Prostate gland (tissue), 2 donors: ENCODE measurements around the gene SGF29. TPM values are rescaled to one million over a fixed set of nuclear protein-coding genes. Genes with fewer than 3 reads are reported as not detected.
A peak's percentile ranks its signal among the peaks of the same experiment; 100 is the strongest.

Source experiments
- DNase-seq: peaks from one replicate; pipeline ENCODE4 v3.0.0-alpha.2; 2019; ENCODE audit warnings: low spot score
- H3K27ac ChIP-seq, 2 donors: fragments of 200-600 bp; sonication (generic); 2 replicates each; pipeline ENCODE4 v1.5.1; 2017 to 2019
- H3K27me3 ChIP-seq: fragments of 200-600 bp; sonication (generic); replicated peaks from 2 replicates; pipeline ENCODE4 v1.5.1; 2019; ENCODE audit not compliant: insufficient read depth
- H3K36me3 ChIP-seq, 2 donors: fragments of 200-600 bp; sonication (generic); 1 replicate in 1 of 2; 2 replicates in 1 of 2; pipeline versions ENCODE4 v1.5.1 to v1.8.1; 2017 to 2019
- H3K4me1 ChIP-seq: fragments of 200-600 bp; sonication (generic); replicated peaks from 2 replicates; pipeline ENCODE4 v1.5.1; 2019
- H3K4me3 ChIP-seq, 2 donors: fragments of 200-600 bp; sonication (generic); 2 replicates each; pipeline ENCODE4 v1.5.1; 2017 to 2019
- H3K9me3 ChIP-seq: fragments of 200-600 bp; sonication (generic); 2 replicates; pipeline ENCODE4 v1.5.1; 2017
- CTCF ChIP-seq, 4 experiments: fragments of 200-600 bp in 2 of 4; fragments of 450-650 bp in 2 of 4; sonication (generic) in 2 of 4; IDR thresholded peaks; 1 replicate in 3 of 4; 2 replicates in 1 of 4; pipeline ENCODE4 v1.5.1; 2016 to 2019; ENCODE audit warnings: antibody characterized with exemption in 4 of 4, mild to moderate bottlenecking in 2 of 4, moderate library complexity in 2 of 4
- POLR2A ChIP-seq: fragments of 450-650 bp; IDR thresholded peaks from one replicate; pipeline ENCODE4 v1.6.1; 2016; ENCODE audit warnings: antibody characterized with exemption, mild to moderate bottlenecking
- POLR2AphosphoS5 ChIP-seq: sonication (generic); formaldehyde crosslinking; IDR thresholded peaks from one replicate; pipeline ENCODE4 v1.6.1; 2017; ENCODE audit warnings: antibody characterized with exemption
- WGBS: methylation state at CpG from one replicate; pipeline ENCODE4 v1.1.5; 2018; 5-methylcytosine and 5-hydroxymethylcytosine counted together
- intact Hi-C: fragments of 100-400 bp; cut with DNase I; formaldehyde crosslinking; loops from one replicate; pipeline ENCODE4 v1.14.2; 2022
- total RNA-seq, 2 donors: library from RNA; depleted of rRNA; stranded (reverse); fragments of >200 nt; gene quantifications; one replicate each; pipeline ENCODE4 v1.1.0, GENCODE V29; 2016

Gene SGF29
- total RNA-seq, 2 donors from 2014 or later, result 32.2 to 59.7 TPM

- no peaks in the 10 kb centered on the region for H3K36me3 ChIP-seq
- H3K4me1 ChIP-seq, result no peaks in the 10 kb centered on the region
- TF ChIP-seq POLR2AphosphoS5 (no peak), POLR2A (no peak), CTCF (IDR thresholded peaks at IDR 0.05) (no peak)
- H3K27me3 ChIP-seq, result no peaks in the 10 kb centered on the region
- H3K27ac ChIP-seq, result no peak overlapping the region
- H3K4me3 ChIP-seq, result no peak overlapping the region
- DNase-seq, result no peak
- WGBS, result 91% methylated on average over 6 of the region's 6 CpGs
- H3K9me3 ChIP-seq, result no peaks in the 10 kb centered on the region
- intact Hi-C loops, result no loop called here
These were observed 32.3 kb upstream of the SGF29 start for GRCh38 chr16:28521436-28521835.

DNA sequence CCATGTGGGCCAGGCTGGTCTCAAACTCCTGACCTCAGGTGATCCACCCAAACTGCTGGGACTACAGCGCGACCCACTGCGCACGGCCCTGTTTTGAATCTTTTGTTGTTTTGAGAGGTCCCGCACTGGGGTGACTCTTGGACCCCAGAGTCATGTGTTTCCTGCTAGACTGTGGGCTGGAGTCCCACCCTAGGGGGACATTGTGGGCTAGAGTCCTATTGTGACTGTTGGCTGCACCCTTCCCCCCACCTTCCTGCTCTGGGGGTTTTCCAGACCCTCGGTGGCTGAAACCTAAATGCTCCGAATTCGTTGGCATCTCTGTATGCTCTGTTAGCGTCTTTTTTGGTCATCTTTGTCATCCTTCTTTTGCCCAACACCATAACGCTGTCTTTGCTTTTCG lies 30.9 kb upstream of the SGF29 start:
- H3K27me3 ChIP-seq, result no peaks in the 10 kb centered on the region
- TF ChIP-seq POLR2A (no peak), CTCF (IDR thresholded peaks at IDR 0.05) (no peak), POLR2AphosphoS5 (no peak)
- H3K27ac ChIP-seq, result no peak overlapping the region
- WGBS, result 88% methylated on average over 11 of the region's 11 CpGs
- no peak overlapping the region for H3K4me3 ChIP-seq
- H3K36me3 ChIP-seq, result no peaks in the 10 kb centered on the region
- H3K9me3 ChIP-seq, result no peaks in the 10 kb centered on the region
- intact Hi-C loops, result no loop called here
- H3K4me1 ChIP-seq, result no peaks in the 10 kb centered on the region
- no peak for DNase-seq

DNA sequence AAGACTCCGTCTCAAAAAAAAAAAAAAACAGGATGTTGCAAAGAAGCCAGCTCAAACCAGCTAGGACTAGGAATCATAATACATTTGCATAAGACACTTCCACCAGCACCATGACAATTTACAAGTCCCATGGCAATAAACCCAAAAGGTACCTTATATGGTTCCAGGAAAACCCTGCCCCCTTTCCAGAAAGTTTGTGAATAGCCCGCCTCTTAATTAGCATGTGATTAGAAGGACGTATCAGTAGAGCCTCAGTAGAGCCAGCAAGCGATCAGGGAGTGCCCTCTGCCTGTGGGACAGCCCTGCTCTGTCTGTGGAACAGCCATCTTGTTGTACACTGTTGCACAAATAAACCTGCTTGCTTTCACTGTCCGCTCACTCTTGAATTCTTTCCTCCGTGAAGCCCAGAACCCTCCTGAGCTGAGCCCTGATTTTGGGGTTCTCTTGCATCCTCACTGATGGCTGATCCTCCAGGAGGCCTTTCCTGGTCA lies 29.0 kb upstream of the SGF29 start:
- Histone ChIP-seq H3K36me3 (no peaks in the 10 kb centered on the region), H3K27ac (no peak overlapping the region), H3K4me1 (no peaks in the 10 kb centered on the region), H3K9me3 (no peaks in the 10 kb centered on the region), H3K27me3 (no peaks in the 10 kb centered on the region), H3K4me3 (no peak overlapping the region)
- WGBS, result 68% methylated on average over 6 of the region's 6 CpGs
- no peak for DNase-seq
- intact Hi-C loops, result no loop called here
- TF ChIP-seq POLR2A (no peak), CTCF (IDR thresholded peaks at IDR 0.05) (no peak), POLR2AphosphoS5 (no peak)

DNA sequence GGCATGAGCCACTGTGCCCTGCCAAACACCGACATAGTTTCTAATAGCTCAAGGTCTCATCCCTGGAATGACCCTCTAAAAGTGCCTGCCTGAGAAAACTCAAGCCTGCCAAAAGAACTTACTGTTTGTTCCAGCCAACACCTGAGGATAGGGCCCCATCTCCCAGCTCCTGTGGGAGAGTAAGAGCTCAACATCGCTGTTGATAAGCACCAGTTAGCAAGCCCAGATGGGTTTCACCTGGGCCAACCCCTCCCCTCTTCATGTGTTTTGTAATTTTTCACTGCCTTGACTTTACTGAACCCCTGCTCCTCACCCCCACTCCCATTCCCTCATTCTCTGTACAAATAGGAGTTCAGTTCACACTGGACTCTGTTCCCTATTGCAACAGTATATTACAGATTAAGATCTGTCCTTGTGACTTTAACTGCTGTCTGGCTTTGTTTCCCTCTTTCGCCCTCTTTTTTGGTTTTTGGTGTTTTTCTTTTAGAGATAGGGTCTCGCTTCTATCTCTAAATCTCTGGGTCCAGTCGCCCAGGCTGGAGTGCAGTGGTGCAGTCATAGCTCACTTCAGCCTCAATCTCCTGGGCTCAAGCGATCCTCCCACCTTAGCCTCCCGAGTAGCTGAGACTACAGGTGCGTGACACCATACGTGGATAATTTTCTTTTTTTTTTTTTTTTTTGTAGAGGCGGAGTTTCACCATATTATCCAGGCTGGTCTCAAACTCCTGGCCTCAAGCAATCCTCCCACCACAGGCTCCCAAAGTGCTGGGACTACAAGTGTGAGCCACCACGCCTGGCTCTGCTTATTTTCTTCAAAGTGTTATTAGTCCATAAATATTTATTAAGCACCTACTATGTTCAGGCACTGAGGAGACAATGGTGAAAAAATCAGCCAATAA lies 27.3 kb upstream of the SGF29 start:
- DNase-seq, result no peak
- Histone ChIP-seq H3K27me3 (no peaks in the 10 kb centered on the region), H3K4me1 (no peaks in the 10 kb centered on the region), H3K36me3 (no peaks in the 10 kb centered on the region), H3K27ac (peak overlapping the region; percentile 50 to 54), H3K9me3 (no peaks in the 10 kb centered on the region), H3K4me3 (no peak overlapping the region)
- 85% methylated on average over 11 of the region's 11 CpGs for WGBS
- intact Hi-C loops, result no loop called here
- TF ChIP-seq CTCF (IDR thresholded peaks at IDR 0.05), result no peak
- no peak for TF ChIP-seq POLR2A
- no peak for TF ChIP-seq POLR2AphosphoS5
